Body of pancreas (tissue), 4 donors: ENCODE measurements around the gene TRAF3. TPM values are rescaled to one million over a fixed set of nuclear protein-coding genes. Genes with fewer than 3 reads are reported as not detected.

ENCODE experiments used
- ATAC-seq: fragments of 150-250 bp; one replicate; pipeline ENCODE4 v1.9.1; 2016
- DNase-seq, 4 donors: peaks; one replicate each; pipeline ENCODE4 v3.0.0-alpha.2; 2019
- H3K27ac ChIP-seq, 4 donors: fragments of 200-600 bp; sonication (generic); 1 replicate in 3 of 4; 2 replicates in 1 of 4; pipeline versions ENCODE4 v1.5.1 to v1.6.1; 2016 to 2019; ENCODE audit warnings: mild to moderate bottlenecking in 1 of 4, mixed read lengths in 1 of 4, moderate library complexity in 1 of 4
- H3K27me3 ChIP-seq, 2 donors: fragments of 200-600 bp; sonication (generic); one replicate each; pipeline ENCODE4 v1.6.0; 2016; ENCODE audit warnings: mild to moderate bottlenecking in 1 of 2
- H3K36me3 ChIP-seq, 2 donors: fragments of 200-600 bp; sonication (generic); replicated peaks in 1 of 2; 2 replicates each; pipeline ENCODE4 v1.5.1; 2016; ENCODE audit warnings: low read depth in 2 of 2; ENCODE audit not compliant: insufficient read depth in 1 of 2
- H3K4me1 ChIP-seq: fragments of 200-600 bp; sonication (generic); one replicate; pipeline ENCODE4 v1.6.0; 2016
- H3K4me3 ChIP-seq, 2 donors: fragments of 200-600 bp; sonication (generic); 1 replicate in 1 of 2; 2 replicates in 1 of 2; pipeline ENCODE4 v1.5.1; 2016 to 2019
- H3K9me3 ChIP-seq, 3 donors: fragments of 200-600 bp; sonication (generic); 1 replicate in 2 of 3; 2 replicates in 1 of 3; pipeline ENCODE4 v1.5.1; 2016
- POLR2A ChIP-seq, 3 donors: fragments of 450-650 bp; IDR thresholded peaks; one replicate each; pipeline ENCODE4 v1.6.1; 2016; ENCODE audit warnings: antibody characterized with exemption in 3 of 3, mild to moderate bottlenecking in 2 of 3
- WGBS, 2 donors: methylation state at CpG; one replicate each; pipeline ENCODE4 v1.1.5; 2017; 5-methylcytosine and 5-hydroxymethylcytosine counted together
- intact Hi-C: fragments of 100-400 bp; cut with DNase I; formaldehyde crosslinking; loops from one replicate; pipeline ENCODE4 v1.15.1; 2023
- total RNA-seq, 2 donors: library from RNA; depleted of rRNA; stranded (reverse); fragments of >200 nt; gene quantifications; one replicate each; pipeline ENCODE4 v1.1.0, GENCODE V29; 2016
- TF ChIP-seq, protein P1 (sequence below), 7 experiments: fragments of 450-650 bp in 4 of 7; fragments of 200-600 bp in 3 of 7; sonication (generic) in 3 of 7; IDR thresholded peaks; one replicate each; pipeline ENCODE4 v1.5.1; 2016 to 2019; ENCODE audit warnings: antibody characterized with exemption in 7 of 7

The TRAF3 gene
- total RNA-seq, 2 donors from 2014 or later, result 10.4 to 22.7 TPM

DNA sequence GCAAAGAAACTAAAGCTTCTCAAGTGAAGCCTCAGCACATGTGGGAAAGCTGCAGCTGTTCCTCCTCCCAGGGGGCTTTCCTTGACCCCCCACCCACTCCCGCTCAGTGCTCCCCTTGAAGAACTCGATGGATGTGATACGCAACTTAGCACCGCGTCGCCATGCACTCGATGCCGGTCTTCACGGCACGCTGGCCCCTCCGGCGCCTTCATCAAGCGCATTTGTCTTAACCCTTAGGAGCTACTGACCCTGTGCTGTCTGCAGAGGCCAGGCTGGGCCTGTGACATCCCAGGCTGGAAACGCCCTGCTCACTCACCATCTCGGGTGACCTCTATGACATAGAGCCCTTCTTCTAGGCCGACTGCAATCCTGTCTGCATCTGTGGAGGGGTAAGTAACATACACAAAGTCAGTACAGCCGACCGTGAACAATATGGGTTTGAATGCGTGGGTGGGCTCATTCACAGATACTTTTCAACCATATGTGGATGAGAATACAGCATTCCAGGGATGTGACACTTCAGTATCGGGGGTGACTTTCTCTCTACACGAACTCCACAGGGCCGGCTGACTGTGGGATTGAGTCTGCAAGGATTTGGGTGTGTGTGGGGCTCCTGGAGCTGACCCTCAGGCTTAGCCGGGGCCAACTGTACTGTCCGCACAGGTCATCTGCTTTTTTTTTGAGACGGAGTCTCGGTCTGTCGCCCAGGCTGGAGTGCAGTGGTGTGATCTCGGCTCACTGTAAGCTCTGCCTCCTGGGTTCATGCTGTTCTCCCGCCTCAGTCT is 168.3 kb downstream of the TRAF3 start:
- H3K9me3 ChIP-seq, result no peaks in the 10 kb centered on the region
- TF ChIP-seq, protein P1, sequence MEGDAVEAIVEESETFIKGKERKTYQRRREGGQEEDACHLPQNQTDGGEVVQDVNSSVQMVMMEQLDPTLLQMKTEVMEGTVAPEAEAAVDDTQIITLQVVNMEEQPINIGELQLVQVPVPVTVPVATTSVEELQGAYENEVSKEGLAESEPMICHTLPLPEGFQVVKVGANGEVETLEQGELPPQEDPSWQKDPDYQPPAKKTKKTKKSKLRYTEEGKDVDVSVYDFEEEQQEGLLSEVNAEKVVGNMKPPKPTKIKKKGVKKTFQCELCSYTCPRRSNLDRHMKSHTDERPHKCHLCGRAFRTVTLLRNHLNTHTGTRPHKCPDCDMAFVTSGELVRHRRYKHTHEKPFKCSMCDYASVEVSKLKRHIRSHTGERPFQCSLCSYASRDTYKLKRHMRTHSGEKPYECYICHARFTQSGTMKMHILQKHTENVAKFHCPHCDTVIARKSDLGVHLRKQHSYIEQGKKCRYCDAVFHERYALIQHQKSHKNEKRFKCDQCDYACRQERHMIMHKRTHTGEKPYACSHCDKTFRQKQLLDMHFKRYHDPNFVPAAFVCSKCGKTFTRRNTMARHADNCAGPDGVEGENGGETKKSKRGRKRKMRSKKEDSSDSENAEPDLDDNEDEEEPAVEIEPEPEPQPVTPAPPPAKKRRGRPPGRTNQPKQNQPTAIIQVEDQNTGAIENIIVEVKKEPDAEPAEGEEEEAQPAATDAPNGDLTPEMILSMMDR (IDR thresholded peaks at IDR 0.05), result no peak
- TF ChIP-seq POLR2A (IDR thresholded peaks at IDR 0.05), result no peak
- no peaks in the 10 kb centered on the region for H3K27me3 ChIP-seq
- no peak overlapping the region for H3K4me3 ChIP-seq
- peaks cover 18 to 53% of the 10 kb centered on the region in 2 donors for H3K36me3 ChIP-seq
- no peak for DNase-seq
- H3K27ac ChIP-seq, result no peak overlapping the region
- intact Hi-C loops, result no loop called here
- H3K4me1 ChIP-seq, result no peaks in the 10 kb centered on the region
- 90 to 92% methylated on average over 28 to 29 of the region's 29 CpGs for WGBS, 2 donors
- ATAC-seq, result no peak

DNA sequence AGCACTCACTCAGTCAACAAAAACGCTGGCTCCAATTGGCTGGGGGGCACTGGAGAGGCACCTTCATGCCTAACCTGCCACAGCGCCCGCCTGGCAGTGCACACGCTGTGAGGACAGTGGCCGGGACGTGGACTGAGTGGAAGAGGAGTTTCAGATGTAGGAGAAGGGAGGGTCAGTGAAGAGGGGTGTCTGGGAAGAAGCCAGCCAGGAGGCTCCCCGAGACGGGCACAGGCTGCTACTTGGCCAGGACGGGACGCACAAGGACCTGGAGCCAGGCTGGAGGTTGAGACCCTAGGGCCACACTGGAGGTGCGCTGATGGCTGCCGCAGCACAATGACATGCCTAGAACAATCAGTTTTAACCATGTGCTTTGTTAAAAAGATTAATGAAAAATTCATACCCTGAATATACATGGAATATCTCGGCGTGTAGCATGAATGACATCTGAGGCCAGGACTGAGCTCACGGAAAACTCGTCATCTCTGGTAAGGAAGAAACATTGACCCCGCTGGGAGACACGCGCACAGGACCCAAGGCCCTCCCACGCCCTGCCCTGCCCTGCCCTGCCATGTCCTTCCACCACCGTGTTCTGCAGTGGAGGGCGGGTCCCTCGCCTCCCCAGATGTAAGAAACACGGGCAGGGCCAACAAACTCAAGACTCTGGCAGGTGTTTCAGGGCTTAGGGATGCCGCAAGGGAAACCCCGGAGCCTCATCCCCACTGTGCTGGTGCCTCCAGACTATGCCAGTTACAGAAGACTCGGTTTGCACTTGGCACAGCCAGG is 170.3 kb downstream of the TRAF3 start:
- DNase-seq, result no peak
- Histone ChIP-seq H3K27ac (no peak overlapping the region), H3K9me3 (no peaks in the 10 kb centered on the region), H3K36me3 (peaks cover 18 to 54% of the 10 kb centered on the region in 2 donors), H3K4me1 (no peaks in the 10 kb centered on the region), H3K4me3 (no peak overlapping the region), H3K27me3 (no peaks in the 10 kb centered on the region)
- no peak for ATAC-seq
- TF ChIP-seq POLR2A (IDR thresholded peaks at IDR 0.05), result no peak
- intact Hi-C loops, result no loop called here
- 89 to 92% methylated on average over 22 to 27 of the region's 27 CpGs for WGBS, 2 donors

DNA sequence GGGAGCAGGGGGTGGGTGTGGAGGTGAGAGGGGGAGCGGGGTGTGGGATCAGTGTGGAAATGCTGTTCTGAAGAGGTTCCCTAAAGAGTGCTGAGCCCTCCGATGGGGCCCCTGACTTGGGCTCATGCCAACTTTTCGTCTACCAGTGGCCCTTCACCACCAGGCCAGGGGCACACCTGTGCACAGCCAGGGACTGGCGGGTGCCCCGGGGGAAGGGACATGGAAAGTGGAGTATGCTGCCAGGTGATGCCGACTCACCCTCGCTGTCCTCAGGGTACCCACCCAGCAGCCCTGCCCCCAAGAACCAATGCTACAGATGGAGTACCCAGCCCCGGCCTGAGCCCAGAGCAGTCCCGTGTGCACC is 171.4 kb downstream of the TRAF3 start:
- H3K27me3 ChIP-seq, result no peaks in the 10 kb centered on the region
- no peak for TF ChIP-seq POLR2A (IDR thresholded peaks at IDR 0.05)
- TF ChIP-seq, protein P1 (IDR thresholded peaks at IDR 0.05), result no peak
- no peak overlapping the region for H3K4me3 ChIP-seq
- peaks cover 13 to 57% of the 10 kb centered on the region in 2 donors for H3K36me3 ChIP-seq
- 75 to 88% methylated on average over 7 to 8 of the region's 9 CpGs for WGBS, 2 donors
- DNase-seq (no peak), ATAC-seq (no peak)
- no peaks in the 10 kb centered on the region for H3K9me3 ChIP-seq
- H3K4me1 ChIP-seq, result no peaks in the 10 kb centered on the region
- H3K27ac ChIP-seq, result no peak overlapping the region
- intact Hi-C loops, result no loop called here

DNA sequence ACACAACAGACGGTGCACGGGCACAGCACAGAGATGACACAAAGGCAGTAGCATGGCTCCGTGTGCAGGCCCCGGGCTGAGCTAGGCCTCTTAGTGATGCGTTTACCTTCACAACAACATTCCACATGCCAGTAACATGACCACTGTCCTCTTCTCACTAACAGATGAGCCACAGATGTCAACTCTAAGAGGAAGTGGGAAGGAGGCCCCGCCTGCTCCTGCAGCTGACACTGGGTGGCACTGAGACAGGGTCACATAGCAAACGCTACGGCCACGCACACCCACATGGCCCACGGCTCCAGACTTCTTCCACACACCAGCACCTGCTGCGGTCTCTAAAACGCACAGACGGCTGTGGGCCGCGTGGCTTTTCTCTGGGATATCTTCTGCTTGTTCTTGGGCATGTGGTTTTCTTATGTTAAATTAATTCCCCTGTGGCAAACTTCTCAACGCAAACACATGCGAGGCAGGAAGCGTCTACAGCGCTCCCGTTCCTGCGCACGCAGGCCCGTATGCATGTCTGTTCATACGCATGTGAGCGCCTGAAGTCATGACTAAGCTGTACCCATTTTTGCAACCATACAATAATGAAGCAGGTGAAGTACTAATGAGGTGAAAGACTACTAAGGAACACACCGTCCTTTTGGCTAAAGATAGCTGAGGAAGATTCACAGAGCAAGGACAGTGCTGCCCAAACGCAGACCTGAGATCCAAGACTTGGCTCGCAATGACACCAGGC is 172.0 kb downstream of the TRAF3 start:
- peaks cover 9 to 55% of the 10 kb centered on the region in 2 donors for H3K36me3 ChIP-seq
- intact Hi-C loops, result no loop called here
- H3K27ac ChIP-seq, result no peak overlapping the region
- H3K27me3 ChIP-seq, result no peaks in the 10 kb centered on the region
- H3K4me3 ChIP-seq, result no peak overlapping the region
- TF ChIP-seq, protein P1 (IDR thresholded peaks at IDR 0.05), result no peak
- TF ChIP-seq POLR2A (IDR thresholded peaks at IDR 0.05), result no peak
- DNase-seq (no peak), ATAC-seq (no peak)
- WGBS, 2 donors, result 77 to 87% methylated on average over 26 to 28 of the region's 28 CpGs
- no peaks in the 10 kb centered on the region for H3K4me1 ChIP-seq
- no peaks in the 10 kb centered on the region for H3K9me3 ChIP-seq
